Natural killer cell (primary cell): Measurements from ENCODE around the gene CEND1. TPM values are rescaled to one million over a fixed set of nuclear protein-coding genes. Genes with fewer than 3 reads are reported as not detected.
A peak's percentile ranks its signal among the peaks of the same experiment; 100 is the strongest.

Experiments used
- ATAC-seq, 3 donors: fragments of 150-1000 bp in 2 of 3; fragments of 200-7000 bp in 1 of 3; cut with Tn5 transposase; 1 replicate in 1 of 3; 2 replicates in 2 of 3; pipeline ENCODE4 v1.10.0; 2021; ENCODE audit warnings: mild to moderate bottlenecking in 2 of 3, moderate library complexity in 2 of 3
- DNase-seq, 2 donors: peaks; one replicate each; pipeline versions ENCODE4 v3.0.0 to v3.0.0-alpha.2; 2013 to 2021; ENCODE audit warnings: mixed read lengths in 1 of 2
- H3K27ac ChIP-seq: one replicate; pipeline ENCODE4 v1.5.1; 2013; ENCODE audit warnings: mild to moderate bottlenecking, low read length
- H3K27me3 ChIP-seq: one replicate; pipeline ENCODE4 v1.6.1; 2013; ENCODE audit warnings: low read length; ENCODE audit not compliant: control insufficient read depth, insufficient read depth
- H3K36me3 ChIP-seq: one replicate; pipeline ENCODE4 v1.6.1; 2013; ENCODE audit warnings: low read length; ENCODE audit not compliant: control insufficient read depth, insufficient read depth
- H3K4me1 ChIP-seq: one replicate; pipeline ENCODE4 v1.6.1; 2013; ENCODE audit warnings: low read length; ENCODE audit not compliant: control insufficient read depth, insufficient read depth
- H3K4me3 ChIP-seq: one replicate; pipeline ENCODE4 v1.5.1; 2013; ENCODE audit warnings: low read length
- H3K9me3 ChIP-seq: one replicate; pipeline ENCODE4 v1.6.1; 2013; ENCODE audit warnings: low read length; ENCODE audit not compliant: control insufficient read depth, insufficient read depth
- H3K27ac Mint-ChIP-seq, 2 donors: one replicate each; pipeline ENCODE4 v1.8.0; 2022; ENCODE audit warnings: mild to moderate bottlenecking in 2 of 2, mixed read lengths in 2 of 2, moderate library complexity in 1 of 2
- H3K27me3 Mint-ChIP-seq, 2 donors: one replicate each; pipeline ENCODE4 v1.8.0; 2022; ENCODE audit warnings: low read depth in 2 of 2, mixed read lengths in 2 of 2
- H3K36me3 Mint-ChIP-seq: one replicate; pipeline ENCODE4 v1.8.0; 2022; ENCODE audit warnings: mixed read lengths
- H3K4me1 Mint-ChIP-seq, 2 donors: one replicate each; pipeline ENCODE4 v1.8.0; 2022; ENCODE audit warnings: mixed read lengths in 2 of 2
- H3K4me3 Mint-ChIP-seq: one replicate; pipeline ENCODE4 v1.8.0; 2022; ENCODE audit warnings: mild to moderate bottlenecking, moderate library complexity, mixed read lengths
- H3K9me3 Mint-ChIP-seq, 2 donors: one replicate each; pipeline ENCODE4 v1.8.0; 2022; ENCODE audit warnings: mixed read lengths in 2 of 2
- WGBS: methylation state at CpG from one replicate; pipeline ENCODE4 v1.1.7; 2013; ENCODE audit warnings: missing lambda C conversion rate; ENCODE audit not compliant: insufficient coverage; 5-methylcytosine and 5-hydroxymethylcytosine counted together
- intact Hi-C: fragments of 100-400 bp; cut with micrococcal nuclease; formaldehyde crosslinking; loops from one replicate; pipeline ENCODE4 v1.14.2; 2022
- total RNA-seq, 4 donors: library from RNA; stranded (reverse); fragments of 120-200 nt in 1 of 4; gene quantifications; one replicate each; pipeline versions ENCODE4 v1.2.3 to v1.2.4, GENCODE V29; 2013 to 2022
- TF ChIP-seq, protein P1 (sequence below): fragments of 200-600 bp; IDR thresholded peaks from one replicate; pipeline ENCODE4 v1.8.0; 2022; ENCODE audit warnings: antibody characterized with exemption

Gene CEND1
- total RNA-seq, 3 donors from 2014 or later (not counting 1 experiment from before 2014, with no cell fraction given) = not detected

DNA sequence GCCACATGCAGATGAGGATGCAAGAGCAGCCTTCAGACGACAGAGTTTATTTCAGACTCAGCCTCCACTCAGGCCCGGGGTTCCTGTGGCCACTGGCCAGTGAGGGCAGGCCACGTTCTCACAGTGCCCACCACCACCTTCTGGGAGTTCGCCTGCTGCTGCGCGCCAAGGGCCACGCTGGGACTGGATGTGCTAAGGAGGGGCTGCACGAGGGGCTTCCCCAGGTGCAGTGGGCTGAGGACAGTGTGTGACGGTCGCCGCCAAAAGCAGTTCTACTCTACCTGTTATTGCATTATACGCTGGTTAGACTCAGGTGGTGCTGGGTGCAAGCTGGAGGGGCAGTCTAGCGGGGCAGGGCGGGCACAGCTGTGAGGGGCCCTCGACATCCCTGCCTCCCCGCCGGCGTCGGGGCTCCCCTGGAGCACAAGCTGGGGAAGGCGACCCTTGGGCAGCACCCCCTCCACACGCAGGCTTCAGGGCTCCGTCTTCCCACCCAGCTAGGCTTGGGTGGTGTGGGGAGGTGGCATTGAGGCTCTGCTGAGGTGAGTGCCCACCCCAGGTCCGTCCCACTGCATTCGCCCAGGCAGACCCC, 2.7 kb downstream of the CEND1 start:
- peaks cover 8% of the 10 kb centered on the region for H3K27me3 ChIP-seq
- H3K4me3 ChIP-seq = no peak overlapping the region
- Mint-ChIP-seq H3K4me3 (no peak overlapping the region), H3K27me3 (no peaks in the 10 kb centered on the region), H3K9me3 (no peaks in the 10 kb centered on the region), H3K36me3 (no peaks in the 10 kb centered on the region), H3K4me1 (peaks cover 0 to 6% of the 10 kb centered on the region in 2 donors), H3K27ac (no peak overlapping the region)
- no peaks in the 10 kb centered on the region for H3K9me3 ChIP-seq
- TF ChIP-seq, protein P1, sequence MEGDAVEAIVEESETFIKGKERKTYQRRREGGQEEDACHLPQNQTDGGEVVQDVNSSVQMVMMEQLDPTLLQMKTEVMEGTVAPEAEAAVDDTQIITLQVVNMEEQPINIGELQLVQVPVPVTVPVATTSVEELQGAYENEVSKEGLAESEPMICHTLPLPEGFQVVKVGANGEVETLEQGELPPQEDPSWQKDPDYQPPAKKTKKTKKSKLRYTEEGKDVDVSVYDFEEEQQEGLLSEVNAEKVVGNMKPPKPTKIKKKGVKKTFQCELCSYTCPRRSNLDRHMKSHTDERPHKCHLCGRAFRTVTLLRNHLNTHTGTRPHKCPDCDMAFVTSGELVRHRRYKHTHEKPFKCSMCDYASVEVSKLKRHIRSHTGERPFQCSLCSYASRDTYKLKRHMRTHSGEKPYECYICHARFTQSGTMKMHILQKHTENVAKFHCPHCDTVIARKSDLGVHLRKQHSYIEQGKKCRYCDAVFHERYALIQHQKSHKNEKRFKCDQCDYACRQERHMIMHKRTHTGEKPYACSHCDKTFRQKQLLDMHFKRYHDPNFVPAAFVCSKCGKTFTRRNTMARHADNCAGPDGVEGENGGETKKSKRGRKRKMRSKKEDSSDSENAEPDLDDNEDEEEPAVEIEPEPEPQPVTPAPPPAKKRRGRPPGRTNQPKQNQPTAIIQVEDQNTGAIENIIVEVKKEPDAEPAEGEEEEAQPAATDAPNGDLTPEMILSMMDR = no peak
- H3K27ac ChIP-seq = no peak overlapping the region
- no peak for ATAC-seq
- 93% methylated on average over 24 of the region's 24 CpGs for WGBS
- DNase-seq = no peak
- peaks cover 9% of the 10 kb centered on the region for H3K36me3 ChIP-seq
- H3K4me1 ChIP-seq = peaks cover 17% of the 10 kb centered on the region
- intact Hi-C loops = no loop called here

DNA sequence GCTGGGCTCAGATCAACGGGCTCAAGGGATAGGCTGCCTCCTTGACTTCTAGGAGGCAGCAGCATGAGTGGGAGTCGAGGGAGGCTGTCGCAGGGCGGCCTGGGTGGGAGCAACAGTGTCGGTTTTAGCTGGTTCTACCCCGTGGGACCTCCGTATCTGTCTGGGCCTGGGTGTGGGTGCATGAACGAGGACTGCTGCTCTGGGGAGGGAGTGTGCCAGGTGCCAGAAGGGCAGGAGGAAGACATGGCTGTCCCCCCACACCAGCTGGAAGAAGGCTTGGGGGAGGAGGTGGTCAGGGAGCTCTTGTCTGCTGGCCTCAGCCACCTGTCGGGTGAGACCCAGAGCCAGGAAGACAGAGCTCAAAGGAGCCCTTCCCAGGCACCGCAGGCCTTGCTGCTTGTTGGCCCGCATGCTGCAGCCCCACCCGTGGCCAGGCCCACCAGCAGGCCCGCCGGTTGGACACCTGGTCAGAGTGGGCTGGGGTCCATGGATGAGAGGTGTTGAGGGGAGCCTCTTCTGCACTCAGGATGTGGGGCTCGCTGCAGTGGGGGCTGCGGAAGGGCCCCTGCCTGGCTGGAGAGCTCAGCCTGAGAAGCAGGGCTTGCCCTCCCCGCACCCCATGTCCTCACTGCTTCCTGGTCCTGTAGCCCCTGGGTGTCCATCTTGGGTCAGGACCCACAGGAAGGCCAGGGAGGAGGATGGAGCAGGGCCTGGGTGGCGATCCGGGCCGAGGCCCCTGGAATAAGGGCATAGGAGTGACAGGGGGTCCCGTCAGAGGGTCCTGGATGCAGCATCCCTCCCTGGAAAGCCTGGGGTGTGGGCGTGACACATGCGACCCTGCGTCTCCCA, 3.4 kb downstream of the CEND1 start:
- WGBS = 88% methylated on average over 24 of the region's 24 CpGs
- peaks cover 17% of the 10 kb centered on the region for H3K4me1 ChIP-seq
- H3K9me3 ChIP-seq = no peaks in the 10 kb centered on the region
- intact Hi-C loops = no loop called here
- DNase-seq (no peak), ATAC-seq (no peak)
- Mint-ChIP-seq H3K9me3 (no peaks in the 10 kb centered on the region), H3K4me3 (no peak overlapping the region), H3K4me1 (peaks cover 0 to 6% of the 10 kb centered on the region in 2 donors), H3K27ac (no peak overlapping the region), H3K36me3 (no peaks in the 10 kb centered on the region), H3K27me3 (no peaks in the 10 kb centered on the region)
- H3K36me3 ChIP-seq = peaks cover 4% of the 10 kb centered on the region
- TF ChIP-seq, protein P1 = no peak
- H3K27ac ChIP-seq = no peak overlapping the region
- no peak overlapping the region for H3K4me3 ChIP-seq
- peaks cover 8% of the 10 kb centered on the region for H3K27me3 ChIP-seq

DNA sequence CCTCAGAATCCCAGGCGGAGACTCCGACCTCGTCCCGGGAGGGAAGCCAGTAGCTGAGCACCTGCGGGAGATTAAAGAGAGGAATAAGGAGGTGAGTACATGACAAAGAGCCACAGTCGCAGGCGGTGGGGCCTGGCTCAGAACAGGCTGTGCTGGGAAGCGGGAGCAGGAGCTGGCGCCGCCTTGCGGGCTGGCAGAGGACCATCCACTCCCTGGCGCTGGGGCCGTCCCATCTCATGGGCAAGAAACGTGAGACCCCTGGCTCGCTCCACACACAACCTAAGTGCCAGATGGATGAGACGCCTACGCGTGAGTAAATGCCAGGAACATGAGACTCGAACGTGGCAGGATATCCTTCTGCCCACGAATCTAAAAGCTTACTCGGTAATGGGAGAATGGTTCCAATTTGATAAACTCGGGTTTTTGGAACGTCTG, 6.3 kb downstream of the CEND1 start:
- Histone ChIP-seq H3K27ac (no peak overlapping the region), H3K4me1 (peaks cover 18% of the 10 kb centered on the region), H3K36me3 (peaks cover 3% of the 10 kb centered on the region), H3K4me3 (no peak overlapping the region), H3K9me3 (no peaks in the 10 kb centered on the region), H3K27me3 (no peaks in the 10 kb centered on the region)
- peaks cover 0 to 6% of the 10 kb centered on the region in 2 donors for H3K4me1 Mint-ChIP-seq
- intact Hi-C loops = no loop called here
- peak in 1 of 3 donors; percentile 47 for ATAC-seq
- H3K4me3 Mint-ChIP-seq = no peak overlapping the region
- H3K36me3 Mint-ChIP-seq = no peaks in the 10 kb centered on the region
- WGBS = 68% methylated on average over 24 of the region's 24 CpGs
- peak in 1 of 2 donors; percentile 47 for DNase-seq
- H3K27me3 Mint-ChIP-seq = no peaks in the 10 kb centered on the region
- H3K9me3 Mint-ChIP-seq = no peaks in the 10 kb centered on the region
- TF ChIP-seq, protein P1 = no peak
- H3K27ac Mint-ChIP-seq = no peak overlapping the region
